HG03025 (cell line): Measurements from ENCODE around the gene SYS1.

ENCODE experiments used
- ATAC-seq: cut with Tn5 transposase; IDR thresholded peaks from one replicate; pipeline ENCODE4 v1.9.1; 2021; ENCODE audit warnings: mild to moderate bottlenecking, moderate library complexity; ENCODE audit not compliant: unreplicated experiment, low FRiP score

The SYS1 gene

DNA sequence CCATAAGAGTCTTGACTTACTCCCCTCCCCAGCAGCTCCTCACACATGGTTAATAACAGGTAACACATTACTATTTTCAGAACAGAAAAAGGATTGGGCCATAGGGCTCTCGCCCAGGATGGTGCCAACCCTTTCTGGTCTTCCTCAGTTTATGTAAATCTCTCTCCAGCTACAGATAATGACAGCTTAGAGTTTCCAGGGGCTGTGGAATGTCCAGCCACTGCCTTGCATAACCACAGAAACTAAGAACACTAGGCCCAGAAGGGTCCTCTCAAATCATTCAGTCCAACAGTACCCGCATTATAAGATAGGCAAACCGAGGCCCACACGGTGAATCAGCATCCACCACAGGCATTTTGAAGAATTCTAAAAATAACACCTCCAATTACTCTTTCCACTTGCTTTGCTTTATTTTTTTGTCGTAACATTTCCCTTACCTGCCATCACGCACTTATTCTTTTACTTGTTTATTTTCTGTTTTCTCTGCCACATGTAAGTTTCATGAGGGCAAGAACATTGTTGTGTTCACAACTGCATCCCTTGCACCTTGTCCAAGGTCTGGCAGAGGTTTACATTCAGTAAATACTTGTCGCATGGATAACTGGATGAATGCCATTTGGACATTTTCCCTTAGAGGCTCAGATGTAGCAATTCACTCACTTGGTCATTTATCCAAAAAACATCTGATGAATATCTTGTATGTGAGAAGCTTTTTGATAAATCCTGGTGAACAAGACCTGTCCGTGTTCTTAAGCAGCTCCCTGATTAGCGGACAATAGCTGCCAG, 8.3 kb upstream of the SYS1 start:
- ATAC-seq, result no peak

DNA sequence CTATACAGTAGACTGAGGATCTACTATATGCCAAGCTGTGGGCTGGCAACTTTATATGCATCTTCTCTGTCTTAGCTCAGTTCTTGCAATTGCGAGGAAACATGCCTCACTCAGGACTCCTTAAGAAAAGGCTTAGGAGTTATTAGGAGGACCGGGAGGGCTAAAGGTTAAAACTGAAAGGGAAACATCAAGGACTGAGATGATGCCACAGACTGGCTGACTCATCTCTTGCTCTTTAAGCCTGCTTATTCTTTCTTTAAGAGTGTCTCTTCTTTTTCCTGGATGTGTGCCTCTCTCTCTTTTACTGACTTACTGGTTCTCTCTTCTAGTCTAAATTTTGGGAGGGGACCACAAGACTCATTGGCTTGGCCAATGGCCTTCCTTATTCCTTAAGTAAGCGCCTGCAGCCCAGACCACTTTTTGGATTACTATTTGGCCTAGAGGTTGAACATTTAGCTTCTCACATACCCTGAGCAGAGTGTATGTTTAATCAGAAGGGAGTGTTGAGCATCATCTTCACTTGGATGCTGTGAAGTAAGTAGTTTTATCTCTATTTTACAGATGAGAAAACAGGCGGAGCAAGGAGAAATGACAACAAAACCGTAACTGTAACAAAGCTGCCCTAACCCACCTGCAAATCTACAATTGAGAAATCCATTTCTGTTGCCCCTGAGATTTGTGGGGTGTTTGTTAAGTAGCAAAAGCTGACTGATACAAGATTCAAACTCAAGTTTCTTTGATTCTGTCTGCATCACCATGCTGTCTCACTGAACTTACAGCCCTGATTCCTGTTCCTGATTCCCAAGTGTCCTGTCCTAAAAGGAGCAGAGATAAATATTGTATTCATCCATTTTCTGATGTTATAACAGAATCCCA, 7.5 kb upstream of the SYS1 start:
- ATAC-seq, result no peak

- ATAC-seq, result no peak
Observed at GRCh38 chr20:45358282-45359068, 4.5 kb upstream of the SYS1 start.

- ATAC-seq, result no peak
Observed at GRCh38 chr20:45359069-45359405, 3.9 kb upstream of the SYS1 start.

DNA sequence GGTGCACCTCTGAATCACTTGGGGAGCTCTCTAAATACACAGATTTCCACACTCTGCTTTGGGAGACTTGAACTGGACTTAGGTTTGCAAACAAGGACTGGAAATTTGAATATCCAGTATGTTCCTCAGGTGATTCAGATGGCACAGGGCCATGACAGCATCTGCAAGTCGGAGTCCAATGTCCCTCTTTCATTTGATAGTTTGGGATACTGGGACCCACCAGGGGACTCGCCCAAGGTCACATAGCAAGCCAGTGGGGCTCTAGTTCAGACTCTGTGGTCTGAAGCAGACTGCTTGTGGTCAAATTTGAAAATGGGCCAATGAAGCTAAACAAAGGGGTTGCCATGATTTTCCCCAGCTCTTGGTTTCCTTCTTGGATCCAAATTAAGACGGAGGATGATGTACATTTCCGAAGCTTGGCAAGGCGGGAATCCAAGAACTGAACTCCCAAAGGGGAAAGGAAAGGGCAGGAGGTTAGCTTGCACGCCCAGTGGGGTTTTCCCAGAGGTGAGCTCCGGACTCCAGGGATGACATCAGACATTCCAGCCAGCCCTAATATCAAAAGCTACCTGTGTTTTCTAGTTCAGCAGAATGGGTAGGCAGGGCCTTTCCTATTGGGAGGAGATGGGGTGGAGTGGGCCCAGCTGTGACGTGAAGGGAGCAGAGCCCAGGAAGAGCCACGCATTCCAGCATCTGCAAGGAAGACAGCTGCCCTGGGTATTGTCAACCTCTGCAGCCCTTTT, 3.4 kb upstream of the SYS1 start:
- ATAC-seq, result no peak

- no peak for ATAC-seq
Observed at GRCh38 chr20:45361793-45362192, 1.2 kb upstream of the SYS1 start.

- no peak for ATAC-seq
Observed at GRCh38 chr20:45363611-45364492, 896 bp downstream of the SYS1 start.

- no peak for ATAC-seq
Observed at GRCh38 chr20:45365444-45365970, 2.6 kb downstream of the SYS1 start.

GRCh38 chr20:45366192-45366591, 3.2 kb downstream of the SYS1 start:
- no peak for ATAC-seq

DNA sequence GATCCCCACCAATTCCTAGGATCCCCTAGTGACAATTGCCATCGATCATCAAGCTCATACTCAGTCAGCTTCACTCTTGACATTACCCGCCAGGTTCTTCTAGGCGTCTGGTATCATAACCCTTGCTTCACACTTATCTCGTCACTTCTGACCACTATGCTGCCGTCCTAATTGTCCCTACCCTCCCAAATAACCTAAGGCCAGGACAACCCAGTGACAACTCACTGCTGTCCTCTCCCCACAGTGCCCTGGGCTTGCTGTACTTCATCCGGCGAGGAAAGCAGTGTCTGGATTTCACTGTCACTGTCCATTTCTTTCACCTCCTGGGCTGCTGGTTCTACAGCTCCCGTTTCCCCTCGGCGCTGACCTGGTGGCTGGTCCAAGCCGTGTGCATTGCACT, 3.7 kb downstream of the SYS1 start:
- no peak for ATAC-seq

GRCh38 chr20:45367126-45367525, 4.2 kb downstream of the SYS1 start:
- no peak for ATAC-seq

DNA sequence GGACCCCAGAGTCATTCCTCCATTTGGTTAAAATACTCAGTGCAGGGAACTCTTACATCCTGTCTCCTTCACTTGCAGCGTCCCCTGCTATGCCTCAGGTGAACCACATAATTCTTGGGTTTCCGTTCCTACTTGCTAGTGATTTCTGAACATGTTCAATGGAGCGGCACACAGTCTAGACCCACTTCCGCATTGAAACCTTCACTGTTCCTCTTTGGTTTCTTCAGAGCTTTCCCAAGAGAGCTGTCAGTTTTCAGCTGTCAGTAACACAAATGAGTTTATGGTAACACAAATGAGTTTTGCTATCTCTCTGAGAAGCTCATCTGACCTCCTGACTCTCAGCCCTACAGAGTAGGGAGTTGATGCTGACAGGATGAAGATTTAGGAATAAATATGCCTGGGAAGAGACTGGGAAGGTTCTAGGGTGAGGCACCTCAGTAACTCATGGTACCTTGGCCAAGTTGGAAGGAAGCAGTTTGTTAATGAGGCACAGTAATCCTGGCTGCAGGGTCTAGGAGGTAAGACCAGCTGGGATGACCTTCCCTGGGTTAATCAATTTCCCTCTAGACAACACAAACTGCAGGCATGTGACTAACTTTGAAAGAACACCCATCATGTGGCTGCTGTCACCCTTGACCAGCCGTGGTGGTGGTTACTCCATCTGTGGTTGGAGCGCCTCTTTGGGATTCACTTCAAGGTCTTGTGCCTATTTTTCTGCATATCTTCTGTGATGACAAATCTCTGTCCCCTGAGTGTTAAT, 5.4 kb downstream of the SYS1 start:
- peak; percentile 66 for ATAC-seq

GRCh38 chr20:45370571-45371160, 7.7 kb downstream of the SYS1 start:
- no peak for ATAC-seq

GRCh38 chr20:45372241-45372640, 9.3 kb downstream of the SYS1 start:
- no peak for ATAC-seq

- no peak for ATAC-seq
Observed at GRCh38 chr20:45372646-45373352, 9.8 kb downstream of the SYS1 start.

DNA sequence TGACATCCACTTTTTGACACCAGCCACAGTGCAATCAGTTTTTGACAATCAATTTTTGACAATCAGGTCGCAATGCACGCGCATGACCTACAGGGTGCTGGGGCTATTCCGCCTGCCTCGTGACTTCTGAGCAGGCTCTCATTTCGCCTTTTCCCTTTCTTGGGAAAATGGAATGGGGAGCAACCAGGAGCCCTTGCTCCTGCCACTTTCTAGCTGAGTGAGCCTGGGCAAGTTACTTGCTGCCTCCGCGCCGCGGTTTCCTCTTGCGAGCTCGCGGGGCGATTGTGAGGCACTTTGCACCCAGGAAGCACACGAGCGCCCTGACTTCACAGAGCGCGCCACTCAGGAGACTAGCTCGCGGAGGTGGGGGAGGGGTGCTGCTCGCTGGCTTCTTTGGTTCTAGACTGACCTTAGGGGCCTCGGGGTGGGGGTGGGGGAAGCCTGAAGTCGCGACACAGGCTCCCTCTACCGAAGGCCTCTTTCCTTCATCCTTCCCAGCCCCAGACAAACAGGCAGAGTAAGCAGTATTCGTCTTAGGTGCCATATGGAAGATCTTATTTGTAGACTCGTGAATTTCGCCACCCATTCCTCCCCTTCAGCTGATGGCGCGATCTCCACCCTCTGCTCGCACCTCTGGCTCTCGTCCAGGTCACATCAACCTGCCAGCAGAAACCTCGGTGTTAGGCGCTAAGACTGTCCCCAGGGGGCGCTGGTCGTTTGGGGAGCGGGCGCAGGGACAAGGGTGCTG, 10.6 kb downstream of the SYS1 start:
- no peak for ATAC-seq

DNA sequence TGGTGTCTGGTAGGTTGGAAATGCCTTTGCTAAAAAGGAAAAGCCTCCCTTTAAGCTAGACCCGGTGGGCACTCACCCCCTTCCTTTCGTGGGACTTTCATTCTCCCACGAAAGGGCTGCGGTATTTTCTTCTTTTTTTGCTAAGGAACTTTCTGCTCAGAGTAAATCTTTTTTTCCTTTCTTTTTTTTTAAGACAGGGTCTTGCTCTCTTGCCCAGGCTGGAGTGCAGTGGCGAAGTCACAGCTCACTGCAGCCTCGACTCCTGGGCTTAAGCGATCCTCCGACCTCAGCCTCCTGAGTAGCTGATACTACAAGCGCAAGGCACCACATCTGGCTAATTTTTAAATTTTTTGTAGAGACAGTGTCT, 11.1 kb downstream of the SYS1 start:
- no peak for ATAC-seq
